HepG2 (cell line): Measurements from ENCODE around the gene GPX2. TPM values are rescaled to one million over a fixed set of nuclear protein-coding genes. Genes with fewer than 3 reads are reported as not detected.

Source experiments
- ATAC-seq: fragments of 200-7000 bp; cut with Tn5 transposase; 3 replicates; pipeline ENCODE4 v1.9.1; 2020; ENCODE audit warnings: mild to moderate bottlenecking, moderate library complexity
- BruUV-seq: library from RNA; stranded (reverse); fragments of 400-500 nt; replicated peaks from 2 replicates; lab custom pipeline; 2021; lab: Mats Ljungman, UMichigan
- CTCF ChIA-PET: fragments of 300-600 bp; formaldehyde crosslinking; extraction: SDS; loops from one replicate; lab custom pipeline; 2021; ENCODE audit warnings: low total read pairs, inconsistent platforms, low intra/inter-chr PET ratio; lab: Yijun Ruan, JAX
- POLR2A ChIA-PET: fragments of 350-600 bp; sonication (Branson Sonifier 250); formaldehyde crosslinking; loops from one replicate; lab custom pipeline; 2020; ENCODE audit warnings: antibody characterized with exemption, inconsistent platforms; lab: Yijun Ruan, JAX
- DNase-seq: peaks from one replicate; pipeline ENCODE4 v3.0.0-alpha.2; 2015; ENCODE audit warnings: low spot score
- FAIRE-seq: peaks from 3 replicates; lab custom pipeline; 2011; peaks lifted over from hg19 to GRCh38; lab: Jason Lieb, UNC
- H2AFZ ChIP-seq: one replicate; pipeline ENCODE4 v1.6.1; 2011; ENCODE audit warnings: low read length, inconsistent platforms
- H3K27ac ChIP-seq: fragments of 300-600 bp; 3 replicates; pipeline ENCODE4 v1.8.0; 2011; ENCODE audit warnings: mixed run types, mild to moderate bottlenecking, mixed read lengths, low read length, inconsistent platforms; ENCODE audit not compliant: insufficient read depth; ENCODE audit errors: extremely low read length
- H3K27me3 ChIP-seq, 2 experiments: fragments of 200-600 bp in 1 of 2; 2 replicates in 1 of 2; 3 replicates in 1 of 2; pipeline versions ENCODE4 v1.6.0 to v1.8.0; 2011; ENCODE audit warnings: low read length in 2 of 2, mild to moderate bottlenecking in 2 of 2, moderate library complexity in 2 of 2, inconsistent platforms in 1 of 2; ENCODE audit not compliant: insufficient read depth in 2 of 2, control insufficient read depth in 1 of 2
- H3K36me3 ChIP-seq, 2 experiments: fragments of 200-600 bp in 1 of 2; replicated peaks in 1 of 2; 2 replicates in 1 of 2; 3 replicates in 1 of 2; pipeline versions ENCODE4 v1.5.1 to v1.8.0; 2011; ENCODE audit warnings: low read length in 2 of 2, inconsistent platforms in 1 of 2; ENCODE audit not compliant: insufficient read depth in 2 of 2, control insufficient read depth in 1 of 2
- H3K4me1 ChIP-seq: 2 replicates; pipeline ENCODE4 v1.5.1; 2012; ENCODE audit warnings: low read length, inconsistent platforms; ENCODE audit not compliant: insufficient read depth
- H3K4me2 ChIP-seq: 2 replicates; pipeline ENCODE4 v1.6.0; 2011; ENCODE audit warnings: low read depth, low read length, inconsistent platforms
- H3K4me3 ChIP-seq, 3 experiments: fragments of 200-600 bp in 1 of 3; sonication (generic), shearing (Covaris generic) in 1 of 3; replicated peaks in 1 of 3; 2 replicates each; pipeline ENCODE4 v1.5.1; 2011 to 2016; ENCODE audit warnings: low read length in 3 of 3, inconsistent platforms in 2 of 3, low read depth in 2 of 3, mild to moderate bottlenecking in 2 of 3, control low read depth in 1 of 3, mixed read lengths in 1 of 3; ENCODE audit not compliant: insufficient read depth in 1 of 3
- H3K79me2 ChIP-seq: one replicate; pipeline ENCODE4 v1.6.1; 2011; ENCODE audit warnings: low read length, inconsistent platforms; ENCODE audit not compliant: insufficient read depth
- H3K9ac ChIP-seq: 2 replicates; pipeline ENCODE4 v1.6.0; 2011; ENCODE audit warnings: mild to moderate bottlenecking, low read depth, low read length, inconsistent platforms; ENCODE audit not compliant: insufficient read depth
- H3K9me3 ChIP-seq: 2 replicates; pipeline ENCODE4 v1.5.1; 2012; ENCODE audit warnings: mild to moderate bottlenecking, low read length
- H4K20me1 ChIP-seq: 2 replicates; pipeline ENCODE4 v1.6.0; 2011; ENCODE audit warnings: inconsistent platforms, mild to moderate bottlenecking, low read length, moderate library complexity; ENCODE audit not compliant: insufficient read depth
- CSRNP1 ChIP-seq: sonication (generic); formaldehyde crosslinking; IDR thresholded peaks from 2 replicates; pipeline ENCODE4 v1.8.1; 2023; ENCODE audit warnings: mild to moderate bottlenecking, missing genetic modification reagents
- IRX3 ChIP-seq: sonication (generic); formaldehyde crosslinking; IDR thresholded peaks from 2 replicates; pipeline ENCODE4 v1.8.1; 2023; ENCODE audit warnings: mild to moderate bottlenecking, low read depth, missing genetic modification reagents, borderline replicate concordance
- JUND ChIP-seq: sonication (generic); formaldehyde crosslinking; IDR thresholded peaks from 2 replicates; pipeline ENCODE4 v1.8.0; 2022; ENCODE audit warnings: mild to moderate bottlenecking, missing genetic modification reagents
- SOX13 ChIP-seq, 3 experiments: fragments of 450-650 bp in 1 of 3; sonication (generic) in 1 of 3; formaldehyde crosslinking in 1 of 3; IDR thresholded peaks in 2 of 3; conservative IDR thresholded peaks in 1 of 3; 2 replicates each; pipeline versions ENCODE4 v1.5.0 to v1.6.1; 2016 to 2020; ENCODE audit warnings: antibody characterized with exemption in 1 of 3, mild to moderate bottlenecking in 1 of 3, missing compliant biosample characterization in 1 of 3, missing genetic modification reagents in 1 of 3, moderate library complexity in 1 of 3
- ZFAT ChIP-seq: sonication (generic); formaldehyde crosslinking; conservative IDR thresholded peaks from 2 replicates; pipeline ENCODE4 v1.8.1; 2023; ENCODE audit warnings: missing genetic modification reagents, inconsistent platforms
- ZNF124 ChIP-seq: sonication (generic); formaldehyde crosslinking; IDR thresholded peaks from 2 replicates; pipeline ENCODE4 v1.4.0; 2020; ENCODE audit warnings: missing genetic modification reagents
- ZNF343 ChIP-seq: sonication (generic); formaldehyde crosslinking; IDR thresholded peaks from 2 replicates; pipeline ENCODE4 v1.4.0; 2020; ENCODE audit warnings: mild to moderate bottlenecking, missing genetic modification reagents
- ZNF496 ChIP-seq: sonication (generic); formaldehyde crosslinking; IDR thresholded peaks from 2 replicates; pipeline ENCODE4 v1.8.1; 2023; ENCODE audit warnings: mild to moderate bottlenecking, moderate library complexity, missing genetic modification reagents; ENCODE audit not compliant: insufficient replicate concordance
- ZNF569 ChIP-seq: sonication (generic); formaldehyde crosslinking; IDR thresholded peaks from 2 replicates; pipeline ENCODE4 v1.5.0; 2020; ENCODE audit warnings: mild to moderate bottlenecking, missing genetic modification reagents, moderate library complexity, borderline replicate concordance
- ZNF576 ChIP-seq: sonication (generic); formaldehyde crosslinking; IDR thresholded peaks from 2 replicates; pipeline ENCODE4 v1.4.0; 2020; ENCODE audit warnings: mild to moderate bottlenecking, missing genetic modification reagents
- ZNF773 ChIP-seq: sonication (generic); formaldehyde crosslinking; IDR thresholded peaks from 2 replicates; pipeline ENCODE4 v1.4.0; 2020; ENCODE audit warnings: missing genetic modification reagents, borderline replicate concordance
- WGBS: methylation state at CpG from one replicate; pipeline ENCODE4 v1.1.6; 2017; ENCODE audit warnings: low lambda C conversion rate; 5-methylcytosine and 5-hydroxymethylcytosine counted together
- in situ Hi-C: cut with HindIII; loops from 2 replicates; pipeline ENCODE4 v1.10.0; 2017; ENCODE audit warnings: low pct_unique_long_range_greater_than_20kb; ENCODE audit not compliant: extremely low pct_ligation_motif_present
- intact Hi-C: fragments of 100-400 bp; cut with micrococcal nuclease; formaldehyde crosslinking; loops from one replicate; pipeline ENCODE4 v1.10.0; 2022; ENCODE audit not compliant: unreplicated experiment
- polyA plus RNA-seq, 8 experiments: library from polyadenylated mRNA; depleted of rRNA in 3 of 8; stranded (reverse) in 7 of 8; unstranded in 1 of 8; fragments of >200 nt; fragmentation: Illumina TruSeq in 4 of 8; extraction: Trizol in 4 of 8; gene quantifications; 2 replicates each; pipeline versions ENCODE4 v1.2.1 to v1.2.3, GENCODE V29; 2011 to 2016; ENCODE audit warnings: low read depth in 4 of 8, missing spikeins in 1 of 8, mixed read lengths in 1 of 8; ENCODE audit not compliant: insufficient read depth in 1 of 8
- total RNA-seq, 5 experiments: library from RNA; depleted of rRNA; stranded (reverse); fragments of >200 nt; fragmentation: Illumina TruSeq; extraction: Trizol; gene quantifications; 2 replicates each; pipeline ENCODE4 v1.2.3, GENCODE V29; 2016; ENCODE audit warnings: low read depth in 1 of 5
- TF ChIP-seq, protein P1 (sequence below): sonication (generic); formaldehyde crosslinking; IDR thresholded peaks from 2 replicates; pipeline ENCODE4 v1.9.0; 2022; ENCODE audit warnings: low read depth, missing genetic modification reagents

Gene GPX2
- total and polyA plus RNA-seq, 2 of the 13 experiments (the other 11 are each of a cell fraction or from before 2014, with no cell fraction given) = 526 to 674 TPM

GRCh38 chr14:64944041-64944440, 1.5 kb upstream of the GPX2 start:
- Histone ChIP-seq H3K79me2 (peaks cover 28% of the 10 kb centered on the region), H4K20me1 (no peaks in the 10 kb centered on the region), H3K4me3 (no peak overlapping the region), H3K36me3 (peaks cover 0 to 2% of the 10 kb centered on the region in 2 experiments; a peak in 2 of 5 replicates), H3K4me2 (no peak overlapping the region), H3K4me1 (peaks cover 99% of the 10 kb centered on the region), H3K27me3 (no peaks in the 10 kb centered on the region; a peak in 1 of 5 replicates), H3K9me3 (no peaks in the 10 kb centered on the region), H2AFZ (no peak overlapping the region), H3K27ac (no peak overlapping the region), H3K9ac (no peak overlapping the region)
- FAIRE-seq (no peak), ATAC-seq (no peak), DNase-seq (no peak)
- in situ Hi-C loops (no loop called here), intact Hi-C loops (no loop called here)
- WGBS = 100% methylated on average over 2 of the region's 2 CpGs
- CTCF ChIA-PET = no interaction called here
- POLR2A ChIA-PET = interaction anchor here (0.8 to 6.0 kb wide), 3 partner anchors 29 to 43 kb away, joined by 3 to 54 read pairs (median 5); partner anchors contain the start of gene FNTB
- no TSS peak for BruUV-seq
- no peak for TF ChIP-seq ZNF773 (CRISPR knock-in tag)
- no peak for TF ChIP-seq ZNF496
- no peak for TF ChIP-seq IRX3 (CRISPR knock-in tag)
- TF ChIP-seq JUND = no peak
- TF ChIP-seq ZFAT (CRISPR knock-in tag) = no peak
- TF ChIP-seq ZNF343 (CRISPR knock-in tag) = no peak
- TF ChIP-seq ZNF576 = no peak
- no peak for TF ChIP-seq ZNF124
- TF ChIP-seq, protein P1, sequence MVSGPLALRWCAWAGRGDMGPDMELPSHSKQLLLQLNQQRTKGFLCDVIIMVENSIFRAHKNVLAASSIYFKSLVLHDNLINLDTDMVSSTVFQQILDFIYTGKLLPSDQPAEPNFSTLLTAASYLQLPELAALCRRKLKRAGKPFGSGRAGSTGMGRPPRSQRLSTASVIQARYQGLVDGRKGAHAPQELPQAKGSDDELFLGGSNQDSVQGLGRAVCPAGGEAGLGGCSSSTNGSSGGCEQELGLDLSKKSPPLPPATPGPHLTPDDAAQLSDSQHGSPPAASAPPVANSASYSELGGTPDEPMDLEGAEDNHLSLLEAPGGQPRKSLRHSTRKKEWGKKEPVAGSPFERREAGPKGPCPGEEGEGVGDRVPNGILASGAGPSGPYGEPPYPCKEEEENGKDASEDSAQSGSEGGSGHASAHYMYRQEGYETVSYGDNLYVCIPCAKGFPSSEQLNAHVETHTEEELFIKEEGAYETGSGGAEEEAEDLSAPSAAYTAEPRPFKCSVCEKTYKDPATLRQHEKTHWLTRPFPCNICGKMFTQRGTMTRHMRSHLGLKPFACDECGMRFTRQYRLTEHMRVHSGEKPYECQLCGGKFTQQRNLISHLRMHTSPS (CRISPR knock-in tag) = no peak
- TF ChIP-seq SOX13 (IDR thresholded peaks at IDR 0.05) = no peak
- TF ChIP-seq SOX13 (CRISPR knock-in tag; conservative IDR thresholded peaks at IDR 0.05 in 1 of 2, IDR thresholded peaks at IDR 0.05 in 1 of 2) = no peak
- TF ChIP-seq CSRNP1 (CRISPR knock-in tag) = no peak
- no peak for TF ChIP-seq ZNF569 (CRISPR knock-in tag)
